K562 (cell line): ENCODE measurements around the gene BLM. TPM values are rescaled to one million over a fixed set of nuclear protein-coding genes. Genes with fewer than 3 reads are reported as not detected.

Experiments used
- ATAC-seq: fragments of 200-7000 bp; cut with Tn5 transposase; 3 replicates; pipeline ENCODE4 v1.9.1; 2020; ENCODE audit warnings: moderate library complexity
- BruUV-seq: library from RNA; stranded (reverse); fragments of 400-500 nt; replicated peaks from 2 replicates; lab custom pipeline; 2021; lab: Mats Ljungman, UMichigan
- CTCF ChIA-PET: fragments of 300-600 bp; formaldehyde crosslinking; extraction: SDS; loops from one replicate; lab custom pipeline; 2021; ENCODE audit warnings: low intra/inter-chr PET ratio; lab: Yijun Ruan, JAX
- POLR2A ChIA-PET: fragments of 300-600, 350-650 bp; sonication (Branson Sonifier 250); formaldehyde crosslinking; extraction: SDS; loops from one replicate; lab custom pipeline; 2021; ENCODE audit warnings: antibody characterized with exemption, inconsistent platforms; lab: Yijun Ruan, JAX
- DNase-seq, 4 experiments: peaks; one replicate each; pipeline versions ENCODE4 v3.0.0 to v3.0.0-alpha.2; 2011 to 2018; ENCODE audit warnings: low spot score in 3 of 4, mixed read lengths in 3 of 4; ENCODE audit errors: extremely low read depth in 1 of 4
- FAIRE-seq: peaks from 2 replicates; lab custom pipeline; 2011; peaks lifted over from hg19 to GRCh38; lab: Jason Lieb, UNC
- H2AFZ ChIP-seq: 2 replicates; pipeline ENCODE4 v1.6.0; 2011; ENCODE audit warnings: low read depth, low read length, control low read depth, inconsistent platforms
- H3K27ac ChIP-seq: fragments of 200-600 bp; 3 replicates; pipeline ENCODE4 v1.8.0; 2011; ENCODE audit warnings: low read depth, mild to moderate bottlenecking, control low read depth, inconsistent platforms, low read length, moderate library complexity, mixed read lengths; ENCODE audit errors: extremely low read depth
- H3K27me3 ChIP-seq, 2 experiments: fragments of 300-600 bp in 1 of 2; 2 replicates in 1 of 2; 3 replicates in 1 of 2; pipeline versions ENCODE4 v1.6.0 to v1.8.0; 2011; ENCODE audit warnings: inconsistent platforms in 2 of 2, low read length in 2 of 2, mild to moderate bottlenecking in 1 of 2, mixed read lengths in 1 of 2, moderate library complexity in 1 of 2; ENCODE audit not compliant: control insufficient read depth in 2 of 2, insufficient read depth in 2 of 2
- H3K36me3 ChIP-seq: fragments of 300-600 bp; 3 replicates; pipeline ENCODE4 v1.8.0; 2011; ENCODE audit warnings: mild to moderate bottlenecking, low read length, inconsistent platforms; ENCODE audit not compliant: control insufficient read depth, insufficient read depth
- H3K4me1 ChIP-seq, 2 experiments: fragments of 200-600 bp in 1 of 2; replicated peaks in 1 of 2; 2 replicates in 1 of 2; 3 replicates in 1 of 2; pipeline versions ENCODE4 v1.5.1 to v1.8.0; 2011; ENCODE audit warnings: inconsistent platforms in 2 of 2, low read length in 2 of 2, mild to moderate bottlenecking in 1 of 2, mixed read lengths in 1 of 2, moderate library complexity in 1 of 2; ENCODE audit not compliant: control insufficient read depth in 2 of 2, insufficient read depth in 2 of 2
- H3K4me2 ChIP-seq: 2 replicates; pipeline ENCODE4 v1.6.1; 2011; ENCODE audit warnings: low read length, control low read depth, inconsistent platforms, mixed read lengths; ENCODE audit not compliant: insufficient read depth
- H3K4me3 ChIP-seq: fragments of 200-600 bp; sonication (generic), shearing (Covaris generic); 2 replicates; pipeline ENCODE4 v1.5.1; 2016; ENCODE audit warnings: control low read depth, inconsistent platforms
- H3K79me2 ChIP-seq: fragments of 200-600 bp; 3 replicates; pipeline ENCODE4 v1.8.0; 2011; ENCODE audit warnings: low read length, inconsistent platforms; ENCODE audit not compliant: control insufficient read depth, insufficient read depth
- H3K9ac ChIP-seq, 2 experiments: 2 replicates each; pipeline versions ENCODE4 v1.6.0 to v1.6.1; 2011; ENCODE audit warnings: low read depth in 2 of 2, low read length in 2 of 2, control low read depth in 1 of 2, inconsistent platforms in 1 of 2, mild to moderate bottlenecking in 1 of 2, mixed read lengths in 1 of 2; ENCODE audit not compliant: insufficient read depth in 1 of 2
- H3K9me1 ChIP-seq: one replicate; pipeline ENCODE4 v1.6.0; 2011; ENCODE audit warnings: inconsistent platforms, mild to moderate bottlenecking, low read length, moderate library complexity; ENCODE audit not compliant: control insufficient read depth, insufficient read depth
- H3K9me3 ChIP-seq: replicated peaks from 2 replicates; pipeline ENCODE4 v1.5.1; 2011; ENCODE audit warnings: low read depth, low read length, inconsistent platforms; ENCODE audit not compliant: control insufficient read depth, insufficient read depth
- H4K20me1 ChIP-seq: replicated peaks from 2 replicates; pipeline ENCODE4 v1.6.1; 2011; ENCODE audit warnings: low read length, inconsistent platforms, mixed read lengths; ENCODE audit not compliant: control insufficient read depth, insufficient read depth
- PRPF4 ChIP-seq: fragments of 200-400 bp; formaldehyde crosslinking; IDR thresholded peaks from one replicate; pipeline ENCODE4 v1.6.1; 2017; ENCODE audit warnings: low read length, low read depth, mild to moderate bottlenecking; ENCODE audit not compliant: insufficient read depth, poor library complexity, severe bottlenecking
- SMAD1 ChIP-seq: fragments of 150-350 bp; IDR thresholded peaks from 2 replicates; pipeline ENCODE4 v1.6.1; 2014; ENCODE audit warnings: low read length, low read depth; ENCODE audit not compliant: partially characterized antibody
- SREBF1 ChIP-seq: fragments of 150-350 bp; IDR thresholded peaks from 2 replicates; pipeline ENCODE4 v1.6.1; 2014; ENCODE audit warnings: antibody characterized with exemption, low read depth, low read length, borderline replicate concordance
- WGBS: fragments of 100-300 bp; shearing (Covaris generic); methylation state at CpG from one replicate; pipeline ENCODE4 v1.1.6; 2016; ENCODE audit warnings: low coverage, mixed read lengths; ENCODE audit not compliant: insufficient coverage; ENCODE audit errors: missing lambda C conversion rate; 5-methylcytosine and 5-hydroxymethylcytosine counted together
- in situ Hi-C: fragments of 300-500 bp; cut with MboI; formaldehyde crosslinking; loops from 4 replicates; pipeline ENCODE4 v1.15.0; 2018; ENCODE audit warnings: inconsistent platforms, mixed read lengths
- intact Hi-C: fragments of 100-400 bp; cut with micrococcal nuclease; formaldehyde crosslinking; loops from 2 replicates; pipeline ENCODE4 v1.14.2; 2022
- polyA plus RNA-seq, 8 experiments: library from polyadenylated mRNA; depleted of rRNA in 4 of 8; stranded (reverse) in 5 of 8; unstranded in 3 of 8; fragments of >200 nt; fragmentation: Nextera tagmentation in 2 of 8; fragmentation: Illumina TruSeq in 1 of 8; extraction: Ambion mirVana in 2 of 8; extraction: Trizol in 1 of 8; gene quantifications; 2 replicates each; pipeline versions ENCODE4 v1.2.1 to v1.2.3, GENCODE V29; 2011 to 2014; ENCODE audit warnings: inconsistent platforms in 1 of 8, missing spikeins in 1 of 8
- total RNA-seq, 7 experiments: library from RNA; depleted of rRNA in 6 of 7; stranded (reverse); fragments of >200 nt in 6 of 7; fragmentation: Illumina TruSeq in 2 of 7; extraction: Trizol in 2 of 7; gene quantifications; 2 replicates each; pipeline versions ENCODE4 v1.2.1 to v1.2.3, GENCODE V29; 2011 to 2021; ENCODE audit warnings: low replicate concordance in 1 of 7
- TF ChIP-seq, protein P1 (sequence below), 2 experiments: fragments of 450-650 bp; IDR thresholded peaks; 2 replicates each; pipeline ENCODE4 v1.6.1; 2016; ENCODE audit warnings: mild to moderate bottlenecking in 2 of 2, borderline replicate concordance in 1 of 2, low read depth in 1 of 2, moderate library complexity in 1 of 2
- TF ChIP-seq, protein P2 (sequence below): fragments of 450-650 bp; formaldehyde crosslinking; IDR thresholded peaks from 2 replicates; pipeline ENCODE4 v1.4.0; 2020; ENCODE audit warnings: mild to moderate bottlenecking, mixed read lengths
- TF ChIP-seq, protein P3 (sequence below): sonication (generic); formaldehyde crosslinking; IDR thresholded peaks from 2 replicates; pipeline ENCODE4 v1.8.0; 2022; ENCODE audit warnings: mild to moderate bottlenecking, missing genetic modification reagents, borderline replicate concordance

Gene BLM
- total and polyA plus RNA-seq, 9 of the 15 experiments (the other 6 are each of a cell fraction or from before 2014, with no cell fraction given), result 21.0 to 56.0 (median 43.9) TPM

DNA sequence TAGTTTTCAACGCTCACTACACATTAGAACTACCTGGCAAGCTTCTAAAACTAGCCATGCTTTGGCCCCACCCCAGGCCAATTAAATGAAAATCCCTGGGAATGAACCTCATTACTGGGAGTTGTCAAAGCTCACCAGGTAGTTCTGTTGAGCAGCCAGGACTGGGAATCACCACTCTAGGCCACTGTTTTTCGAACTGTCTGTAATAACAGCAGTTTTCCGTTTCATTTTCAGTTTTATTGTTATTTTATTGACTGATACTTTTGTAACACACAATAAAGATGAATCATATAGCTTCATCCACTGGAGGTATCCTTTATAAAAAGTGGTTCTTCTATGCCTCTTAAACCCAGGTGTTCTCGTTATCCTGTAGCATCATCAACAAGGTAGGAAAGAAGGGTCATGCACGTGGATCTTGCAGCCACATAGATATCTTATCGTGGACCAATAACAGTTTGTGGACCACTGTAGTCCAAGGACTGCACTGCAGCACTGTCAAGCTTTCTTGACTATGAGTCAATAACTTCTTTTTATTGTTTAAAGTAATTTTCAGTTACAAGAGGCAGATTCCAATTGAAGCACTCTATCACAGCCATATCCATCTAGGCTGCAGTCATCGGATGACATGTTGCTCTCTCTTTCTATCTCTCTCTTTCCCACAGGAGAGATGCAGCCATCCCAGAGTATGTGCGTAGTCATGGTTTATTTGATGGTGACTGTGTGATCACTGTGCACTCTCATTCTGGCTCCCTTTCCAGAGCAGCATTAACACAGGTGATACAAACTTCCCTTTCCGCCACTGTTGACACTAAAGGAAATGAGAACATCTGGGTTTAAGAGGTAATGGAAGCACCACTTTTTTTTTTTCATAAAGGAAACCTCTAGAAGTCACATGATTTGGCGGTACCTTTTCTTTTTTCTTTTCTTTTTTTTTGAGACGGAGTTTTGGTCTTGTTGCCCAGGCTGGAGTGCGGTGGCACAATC lies 39.0 kb upstream of the BLM start:
- BruUV-seq, result no TSS peak
- no peaks in the 10 kb centered on the region for H3K27me3 ChIP-seq
- H3K9me1 ChIP-seq, result no peaks in the 10 kb centered on the region
- in situ Hi-C loops (no loop called here), intact Hi-C loops (no loop called here)
- H3K4me3 ChIP-seq, result no peak overlapping the region
- H3K27ac ChIP-seq, result no peak overlapping the region
- H3K36me3 ChIP-seq, result no peaks in the 10 kb centered on the region
- H4K20me1 ChIP-seq, result no peaks in the 10 kb centered on the region
- peaks cover 3 to 8% of the 10 kb centered on the region in 2 experiments; a peak in 4 of 5 replicates for H3K4me1 ChIP-seq
- no peak overlapping the region for H3K9ac ChIP-seq
- WGBS, result 56% methylated on average over 11 of the region's 12 CpGs
- CTCF ChIA-PET, result no interaction called here
- no peak overlapping the region for H3K4me2 ChIP-seq
- DNase-seq (no peak), FAIRE-seq (no peak), ATAC-seq (no peak)
- POLR2A ChIA-PET, result interaction anchor here (2.0 kb wide), 1 partner anchor 9 kb away, joined by 6 read pairs; no protein-coding TSS in a partner anchor
- H3K79me2 ChIP-seq, result no peaks in the 10 kb centered on the region
- H3K9me3 ChIP-seq, result no peaks in the 10 kb centered on the region
- H2AFZ ChIP-seq, result no peak overlapping the region
- TF ChIP-seq, protein P1, sequence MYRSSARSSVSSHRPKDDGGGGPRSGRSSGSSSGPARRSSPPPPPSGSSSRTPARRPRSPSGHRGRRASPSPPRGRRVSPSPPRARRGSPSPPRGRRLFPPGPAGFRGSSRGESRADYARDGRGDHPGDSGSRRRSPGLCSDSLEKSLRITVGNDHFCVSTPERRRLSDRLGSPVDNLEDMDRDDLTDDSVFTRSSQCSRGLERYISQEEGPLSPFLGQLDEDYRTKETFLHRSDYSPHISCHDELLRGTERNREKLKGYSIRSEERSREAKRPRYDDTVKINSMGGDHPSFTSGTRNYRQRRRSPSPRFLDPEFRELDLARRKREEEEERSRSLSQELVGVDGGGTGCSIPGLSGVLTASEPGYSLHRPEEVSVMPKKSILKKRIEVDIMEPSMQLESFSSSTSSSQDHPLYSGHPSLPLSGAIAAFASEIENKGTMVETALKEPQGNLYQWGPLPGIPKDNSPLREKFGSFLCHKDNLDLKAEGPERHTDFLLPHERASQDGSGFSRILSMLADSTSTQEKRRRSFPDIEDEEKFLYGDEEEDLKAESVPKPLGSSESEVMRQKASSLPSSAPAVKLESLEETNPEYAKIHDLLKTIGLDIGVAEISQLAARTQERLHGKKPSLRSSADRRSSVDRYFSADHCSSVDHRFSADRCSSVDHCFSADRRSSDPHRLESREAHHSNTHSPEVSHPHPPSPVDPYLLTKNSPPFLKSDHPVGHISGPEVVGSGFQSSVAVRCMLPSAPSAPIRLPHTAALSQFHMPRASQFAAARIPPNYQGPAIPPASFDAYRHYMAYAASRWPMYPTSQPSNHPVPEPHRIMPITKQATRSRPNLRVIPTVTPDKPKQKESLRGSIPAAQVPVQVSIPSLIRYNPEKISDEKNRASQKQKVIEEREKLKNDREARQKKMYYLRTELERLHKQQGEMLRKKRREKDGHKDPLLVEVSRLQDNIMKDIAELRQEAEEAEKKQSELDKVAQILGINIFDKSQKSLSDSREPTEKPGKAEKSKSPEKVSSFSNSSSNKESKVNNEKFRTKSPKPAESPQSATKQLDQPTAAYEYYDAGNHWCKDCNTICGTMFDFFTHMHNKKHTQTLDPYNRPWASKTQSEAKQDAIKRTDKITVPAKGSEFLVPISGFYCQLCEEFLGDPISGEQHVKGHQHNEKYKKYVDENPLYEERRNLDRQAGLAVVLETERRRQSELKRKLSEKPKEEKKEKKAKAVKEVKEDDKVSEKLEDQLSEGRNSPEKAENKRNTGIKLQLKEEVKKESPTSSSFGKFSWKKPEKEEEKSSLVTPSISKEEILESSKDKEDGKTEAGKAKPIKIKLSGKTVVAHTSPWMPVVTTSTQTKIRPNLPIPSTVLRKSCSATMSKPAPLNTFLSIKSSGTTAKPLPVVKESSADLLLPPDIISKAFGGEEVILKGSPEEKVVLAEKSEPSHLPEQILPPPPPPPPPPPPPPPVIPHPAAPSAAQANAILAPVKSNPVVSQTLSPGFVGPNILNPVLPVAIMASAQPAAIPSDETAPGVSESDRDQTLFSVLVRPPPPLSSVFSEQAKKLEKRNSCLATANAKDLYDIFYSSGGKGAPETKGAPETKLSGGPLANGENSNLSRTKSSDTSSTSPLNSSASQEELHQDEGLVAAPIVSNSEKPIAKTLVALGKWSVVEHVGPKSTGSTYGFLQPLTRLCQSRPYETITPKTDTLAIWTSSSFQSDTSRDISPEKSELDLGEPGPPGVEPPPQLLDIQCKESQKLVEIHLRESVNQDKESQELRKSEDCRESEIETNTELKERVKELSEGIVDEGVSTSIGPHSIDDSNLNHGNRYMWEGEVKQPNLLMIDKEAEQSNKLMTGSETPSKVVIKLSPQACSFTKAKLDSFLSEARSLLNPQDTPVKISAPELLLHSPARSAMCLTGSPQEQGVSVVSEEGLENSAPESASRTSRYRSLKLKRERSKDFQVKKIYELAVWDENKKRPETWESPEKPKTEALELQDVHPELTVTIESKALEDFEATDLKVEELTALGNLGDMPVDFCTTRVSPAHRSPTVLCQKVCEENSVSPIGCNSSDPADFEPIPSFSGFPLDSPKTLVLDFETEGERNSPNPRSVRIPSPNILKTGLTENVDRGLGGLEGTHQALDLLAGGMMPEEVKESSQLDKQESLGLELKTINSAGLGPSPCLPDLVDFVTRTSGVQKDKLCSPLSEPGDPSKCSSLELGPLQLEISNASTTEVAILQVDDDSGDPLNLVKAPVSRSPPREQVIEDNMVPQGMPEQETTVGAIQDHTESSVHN (IDR thresholded peaks at IDR 0.05; ENCODE audit: borderline replicate concordance in 1 of 2, low read depth in 1 of 2), result no peak
- TF ChIP-seq, protein P2, sequence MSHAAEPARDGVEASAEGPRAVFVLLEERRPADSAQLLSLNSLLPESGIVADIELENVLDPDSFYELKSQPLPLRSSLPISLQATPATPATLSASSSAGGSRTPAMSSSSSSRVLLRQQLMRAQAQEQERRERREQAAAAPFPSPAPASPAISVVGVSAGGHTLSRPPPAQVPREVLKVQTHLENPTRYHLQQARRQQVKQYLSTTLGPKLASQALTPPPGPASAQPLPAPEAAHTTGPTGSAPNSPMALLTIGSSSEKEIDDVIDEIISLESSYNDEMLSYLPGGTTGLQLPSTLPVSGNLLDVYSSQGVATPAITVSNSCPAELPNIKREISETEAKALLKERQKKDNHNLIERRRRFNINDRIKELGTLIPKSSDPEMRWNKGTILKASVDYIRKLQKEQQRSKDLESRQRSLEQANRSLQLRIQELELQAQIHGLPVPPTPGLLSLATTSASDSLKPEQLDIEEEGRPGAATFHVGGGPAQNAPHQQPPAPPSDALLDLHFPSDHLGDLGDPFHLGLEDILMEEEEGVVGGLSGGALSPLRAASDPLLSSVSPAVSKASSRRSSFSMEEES (CRISPR knock-in tag), result peak; percentile 13; the same call in 1 of the 2 replicates
- TF ChIP-seq PRPF4, result no peak
- TF ChIP-seq SREBF1, result no peak
- TF ChIP-seq, protein P3, sequence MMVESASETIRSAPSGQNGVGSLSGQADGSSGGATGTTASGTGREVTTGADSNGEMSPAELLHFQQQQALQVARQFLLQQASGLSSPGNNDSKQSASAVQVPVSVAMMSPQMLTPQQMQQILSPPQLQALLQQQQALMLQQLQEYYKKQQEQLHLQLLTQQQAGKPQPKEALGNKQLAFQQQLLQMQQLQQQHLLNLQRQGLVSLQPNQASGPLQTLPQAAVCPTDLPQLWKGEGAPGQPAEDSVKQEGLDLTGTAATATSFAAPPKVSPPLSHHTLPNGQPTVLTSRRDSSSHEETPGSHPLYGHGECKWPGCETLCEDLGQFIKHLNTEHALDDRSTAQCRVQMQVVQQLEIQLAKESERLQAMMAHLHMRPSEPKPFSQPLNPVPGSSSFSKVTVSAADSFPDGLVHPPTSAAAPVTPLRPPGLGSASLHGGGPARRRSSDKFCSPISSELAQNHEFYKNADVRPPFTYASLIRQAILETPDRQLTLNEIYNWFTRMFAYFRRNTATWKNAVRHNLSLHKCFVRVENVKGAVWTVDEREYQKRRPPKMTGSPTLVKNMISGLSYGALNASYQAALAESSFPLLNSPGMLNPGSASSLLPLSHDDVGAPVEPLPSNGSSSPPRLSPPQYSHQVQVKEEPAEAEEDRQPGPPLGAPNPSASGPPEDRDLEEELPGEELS (CRISPR knock-in tag), result no peak
- TF ChIP-seq SMAD1, result no peak
